Stimulated activated CD4-positive, alpha-beta T cell treated with anti-CD3 and anti-CD28 coated beads, Interleukin-2, amount 100 ng/mL, for 4 hours (primary cell): ENCODE results near the gene SMLR1.

Experiments
- DNase-seq: peaks from one replicate; pipeline ENCODE4 v3.0.0-alpha.2; 2020; ENCODE audit warnings: low read depth

Gene SMLR1

GRCh38 chr6:130825772-130826441 lies 1.3 kb upstream of the SMLR1 start:
- DNase-seq, result no peak

GRCh38 chr6:130826442-130827246 lies 562 bp upstream of the SMLR1 start:
- no peak for DNase-seq

- DNase-seq, result no peak
Observed at GRCh38 chr6:130829333-130829910, 2.2 kb downstream of the SMLR1 start.

- DNase-seq, result no peak
Observed at GRCh38 chr6:130831607-130832006, 4.4 kb downstream of the SMLR1 start.

- DNase-seq, result no peak
Observed at GRCh38 chr6:130833569-130833968, 6.4 kb downstream of the SMLR1 start.

- no peak for DNase-seq
Observed at GRCh38 chr6:130834482-130835251, 7.5 kb downstream of the SMLR1 start.

GRCh38 chr6:130836055-130836640 lies 8.9 kb downstream of the SMLR1 start:
- no peak for DNase-seq

- no peak for DNase-seq
Observed at GRCh38 chr6:130837067-130837466, 9.9 kb downstream of the SMLR1 start.

- no peak for DNase-seq
Observed at GRCh38 chr6:130838250-130838860, 11.1 kb downstream of the SMLR1 start.

- no peak for DNase-seq
Observed at GRCh38 chr6:130838951-130839350, 11.7 kb downstream of the SMLR1 start.

- no peak for DNase-seq
Observed at GRCh38 chr6:130839379-130839778, 12.2 kb downstream of the SMLR1 start.

- DNase-seq, result no peak
Observed at GRCh38 chr6:130840050-130840449, 12.8 kb downstream of the SMLR1 start.

GRCh38 chr6:130841128-130841728 lies 14.0 kb downstream of the SMLR1 start:
- DNase-seq, result no peak

- DNase-seq, result no peak
Observed at GRCh38 chr6:130843575-130844320, 16.5 kb downstream of the SMLR1 start.

- DNase-seq, result no peak
Observed at GRCh38 chr6:130846501-130846900, 19.3 kb downstream of the SMLR1 start.

- no peak for DNase-seq
Observed at GRCh38 chr6:130847001-130847910, 20.1 kb downstream of the SMLR1 start.

GRCh38 chr6:130848945-130849344 lies 21.7 kb downstream of the SMLR1 start:
- no peak for DNase-seq

- DNase-seq, result no peak
Observed at GRCh38 chr6:130849594-130849993, 22.4 kb downstream of the SMLR1 start.

- DNase-seq, result no peak
Observed at GRCh38 chr6:130851026-130851425, 23.8 kb downstream of the SMLR1 start.
